IMR-90 (cell line): ENCODE measurements around the gene ARF1. TPM values are rescaled to one million over a fixed set of nuclear protein-coding genes. Genes with fewer than 3 reads are reported as not detected.

Experiments used
- ATAC-seq: fragments of 200-7000 bp; cut with Tn5 transposase; 2 replicates; pipeline ENCODE4 v1.9.1; 2020; ENCODE audit warnings: low read depth, mild to moderate bottlenecking, moderate library complexity
- BruUV-seq: library from RNA; stranded (reverse); fragments of 400-500 nt; replicated peaks from 2 replicates; lab custom pipeline; 2021; lab: Mats Ljungman, UMichigan
- CTCF ChIA-PET: fragments of 300-600 bp; formaldehyde crosslinking; extraction: SDS; loops from one replicate; lab custom pipeline; 2021; ENCODE audit warnings: antibody characterized with exemption; lab: Yijun Ruan, JAX
- POLR2A ChIA-PET: fragments of 300-600 bp; sonication (Branson Sonifier 250); formaldehyde crosslinking; loops from one replicate; lab custom pipeline; 2022; ENCODE audit warnings: antibody characterized with exemption; ENCODE audit not compliant: unreplicated experiment; lab: Charles Lee
- DNase-seq: peaks from one replicate; pipeline ENCODE4 v3.0.0; 2013
- H2AFZ ChIP-seq: replicated peaks from 2 replicates; pipeline ENCODE3; 2013; ENCODE audit warnings: low read length, mild to moderate bottlenecking; ENCODE audit not compliant: poor library complexity
- H2AK5ac ChIP-seq: 2 replicates; pipeline ENCODE4 v1.6.1; 2013; ENCODE audit warnings: low read depth, low read length, inconsistent platforms
- H2AK9ac ChIP-seq: replicated peaks from 2 replicates; pipeline ENCODE3; 2013; ENCODE audit warnings: mild to moderate bottlenecking, low read depth, low read length, moderate library complexity; ENCODE audit not compliant: poor library complexity
- H2BK120ac ChIP-seq: 2 replicates; pipeline ENCODE4 v1.6.1; 2013; ENCODE audit warnings: low read depth, low read length, inconsistent platforms
- H2BK15ac ChIP-seq: 3 replicates; pipeline ENCODE4 v1.6.1; 2013; ENCODE audit warnings: low read depth, low read length, inconsistent platforms
- H2BK20ac ChIP-seq: 2 replicates; pipeline ENCODE4 v1.6.1; 2013; ENCODE audit warnings: low read depth, mild to moderate bottlenecking, inconsistent platforms, low read length, moderate library complexity
- H2BK5ac ChIP-seq: 2 replicates; pipeline ENCODE4 v1.6.1; 2013; ENCODE audit warnings: mild to moderate bottlenecking, low read depth, low read length, inconsistent platforms; ENCODE audit not compliant: poor library complexity, severe bottlenecking
- H3K14ac ChIP-seq: replicated peaks from 2 replicates; pipeline ENCODE4 v1.6.1; 2013; ENCODE audit warnings: low read depth, low read length, inconsistent platforms
- H3K18ac ChIP-seq: 2 replicates; pipeline ENCODE4 v1.6.1; 2013; ENCODE audit warnings: low read depth, low read length, control low read depth
- H3K23ac ChIP-seq: 2 replicates; pipeline ENCODE4 v1.6.1; 2013; ENCODE audit warnings: low read depth, low read length, inconsistent platforms
- H3K27ac ChIP-seq: 2 replicates; pipeline ENCODE4 v1.5.1; 2013; ENCODE audit warnings: mild to moderate bottlenecking, control low read depth, low read length; ENCODE audit not compliant: insufficient read depth
- H3K27me3 ChIP-seq: 2 replicates; pipeline ENCODE4 v1.6.1; 2013; ENCODE audit warnings: low read length; ENCODE audit not compliant: control insufficient read depth, insufficient read depth
- H3K36me3 ChIP-seq: 2 replicates; pipeline ENCODE4 v1.6.1; 2013; ENCODE audit warnings: low read length, mixed read lengths; ENCODE audit not compliant: control insufficient read depth, insufficient read depth
- H3K4ac ChIP-seq: 2 replicates; pipeline ENCODE4 v1.6.1; 2013; ENCODE audit warnings: low read depth, low read length, inconsistent platforms
- H3K4me1 ChIP-seq: 2 replicates; pipeline ENCODE4 v1.6.1; 2013; ENCODE audit warnings: low read length, mixed read lengths; ENCODE audit not compliant: control insufficient read depth, insufficient read depth
- H3K4me2 ChIP-seq: 2 replicates; pipeline ENCODE4 v1.6.1; 2013; ENCODE audit warnings: low read depth, mild to moderate bottlenecking, control low read depth, low read length, moderate library complexity
- H3K4me3 ChIP-seq: 2 replicates; pipeline ENCODE4 v1.5.1; 2013; ENCODE audit warnings: low read depth, mild to moderate bottlenecking, control low read depth, low read length, moderate library complexity; ENCODE audit not compliant: insufficient read depth
- H3K56ac ChIP-seq: 2 replicates; pipeline ENCODE4 v1.6.1; 2013; ENCODE audit warnings: low read length, inconsistent platforms; ENCODE audit not compliant: insufficient read depth; ENCODE audit errors: extremely low read depth
- H3K79me1 ChIP-seq, 2 experiments: 2 replicates each; pipeline ENCODE4 v1.6.1; 2013; ENCODE audit warnings: low read length in 2 of 2, inconsistent platforms in 1 of 2, low read depth in 1 of 2
- H3K9ac ChIP-seq: 2 replicates; pipeline ENCODE4 v1.6.1; 2013; ENCODE audit warnings: low read depth, low read length, control low read depth
- H3K9me1 ChIP-seq: 2 replicates; pipeline ENCODE4 v1.6.1; 2013; ENCODE audit warnings: low read length, inconsistent platforms; ENCODE audit not compliant: insufficient read depth
- H3K9me3 ChIP-seq: 2 replicates; pipeline ENCODE4 v1.6.1; 2013; ENCODE audit warnings: low read length; ENCODE audit not compliant: control insufficient read depth, insufficient read depth
- H4K20me1 ChIP-seq: 2 replicates; pipeline ENCODE4 v1.6.1; 2013; ENCODE audit warnings: low read length, inconsistent platforms; ENCODE audit not compliant: insufficient read depth
- H4K5ac ChIP-seq: 2 replicates; pipeline ENCODE4 v1.6.1; 2013; ENCODE audit warnings: mild to moderate bottlenecking, low read depth, low read length, control low read depth
- H4K8ac ChIP-seq, 2 experiments: 2 replicates each; pipeline ENCODE4 v1.6.1; 2013; ENCODE audit warnings: low read depth in 2 of 2, low read length in 2 of 2, control low read depth in 1 of 2, inconsistent platforms in 1 of 2
- H4K91ac ChIP-seq: 2 replicates; pipeline ENCODE4 v1.6.1; 2013; ENCODE audit warnings: low read depth, low read length, inconsistent platforms; ENCODE audit not compliant: insufficient read depth
- NFE2L2 ChIP-seq: fragments of 150-350 bp; IDR thresholded peaks from 2 replicates; pipeline ENCODE4 v1.6.1; 2016; ENCODE audit warnings: low read depth, mild to moderate bottlenecking, low read length
- POLR2A ChIP-seq: IDR thresholded peaks from 2 replicates; pipeline ENCODE4 v1.6.1; 2012; ENCODE audit warnings: mild to moderate bottlenecking, low read depth, low read length
- WGBS, 2 experiments: methylation state at CpG; one replicate each; pipeline versions ENCODE4 v1.1.5 to v1.1.7; 2013; ENCODE audit warnings: missing lambda C conversion rate in 2 of 2; ENCODE audit not compliant: insufficient read length in 1 of 2; ENCODE audit errors: extremely low coverage in 2 of 2; 5-methylcytosine and 5-hydroxymethylcytosine counted together
- dilution Hi-C: fragments of 300-500 bp; cut with HindIII; formaldehyde crosslinking; loops from one replicate; pipeline ENCODE4 v1.14.3; 2018; ENCODE audit warnings: low sequenced_read_pairs; ENCODE audit not compliant: unreplicated experiment
- in situ Hi-C: fragments of 300-500 bp; cut with MboI; formaldehyde crosslinking; loops from 3 replicates; pipeline ENCODE4 v1.14.3; 2019; ENCODE audit warnings: low sequenced_read_pairs, inconsistent platforms, mixed read lengths
- intact Hi-C: fragments of 100-400 bp; cut with micrococcal nuclease; formaldehyde crosslinking; loops from 2 replicates; pipeline ENCODE4 v1.10.0; 2022
- polyA plus RNA-seq, 3 experiments: library from polyadenylated mRNA; depleted of rRNA; stranded (reverse); fragments of >200 nt; gene quantifications; 2 replicates each; pipeline ENCODE4 v1.2.3, GENCODE V29; 2012; ENCODE audit warnings: low replicate concordance in 1 of 3
- total RNA-seq: library from RNA; depleted of rRNA; stranded (reverse); fragments of >200 nt; gene quantifications from 2 replicates; pipeline ENCODE4 v1.2.3, GENCODE V29; 2012

ARF1 gene
- total and polyA plus RNA-seq, 2 of the 4 experiments (the other 2 are of a cell fraction) = 330 to 1,100 TPM

DNA sequence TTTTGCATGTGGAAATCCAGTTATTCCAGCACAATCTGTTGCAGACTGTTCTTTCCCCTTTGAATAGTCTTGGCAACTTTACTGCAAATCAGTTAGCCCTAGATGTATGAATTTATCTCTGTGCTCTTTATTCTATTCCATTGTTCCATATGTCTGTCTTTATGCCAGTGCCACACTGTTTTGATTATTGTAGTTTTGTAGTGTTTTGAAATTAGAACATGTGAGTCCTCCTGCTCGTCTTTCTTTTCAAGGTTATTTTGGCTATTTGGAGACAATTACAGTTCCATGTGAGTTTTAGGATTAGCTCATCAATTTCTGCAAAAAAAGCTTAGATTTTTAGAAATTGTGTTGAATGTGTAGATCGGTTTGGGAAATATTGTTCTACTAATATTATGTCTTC, 49.1 kb upstream of the ARF1 start:
- Histone ChIP-seq H3K4me1 (no peaks in the 10 kb centered on the region), H3K9ac (no peak overlapping the region), H2BK5ac (no peak overlapping the region), H2AK9ac (no peak overlapping the region), H3K23ac (no peak overlapping the region), H3K18ac (no peak overlapping the region), H4K5ac (no peak overlapping the region), H4K20me1 (no peaks in the 10 kb centered on the region), H3K56ac (no peak overlapping the region), H4K91ac (no peak overlapping the region), H3K79me1 (no peaks in the 10 kb centered on the region), H3K9me1 (no peaks in the 10 kb centered on the region), H3K27ac (no peak overlapping the region), H2BK20ac (no peak overlapping the region), H2BK15ac (no peak overlapping the region), H3K9me3 (no peaks in the 10 kb centered on the region), H3K4me2 (no peak overlapping the region), H3K4ac (no peak overlapping the region), H3K14ac (no peak overlapping the region), H2AK5ac (no peak overlapping the region), H4K8ac (no peak overlapping the region), H2AFZ (no peak overlapping the region), H3K27me3 (peaks cover 25% of the 10 kb centered on the region), H3K36me3 (no peaks in the 10 kb centered on the region), H3K4me3 (no peak overlapping the region), H2BK120ac (no peak overlapping the region)
- dilution Hi-C loops = no loop called here
- ChIA-PET POLR2A (no interaction called here), CTCF (interaction anchor here (0.6 kb wide), 1 partner anchor 57 kb away, joined by 3 read pairs; no protein-coding TSS in a partner anchor)
- ATAC-seq (no peak), DNase-seq (no peak)
- no TSS peak for BruUV-seq
- intact Hi-C loops = no loop called here
- TF ChIP-seq POLR2A = no peak
- no peak for TF ChIP-seq NFE2L2
- 0% methylated on average over 1 of the region's 2 CpGs; no CpG with 5 or more reads in 1 of the 2 experiments for WGBS, 2 experiments
- in situ Hi-C loops = no loop called here
